Measurements from ENCODE around the gene GMDS.

The GMDS gene

GRCh38 chr6:1903780-1904465 lies 341.5 kb downstream of the GMDS start:
- Histone ChIP-seq H3K36me3 (ENCODE audit: control insufficient read depth in 1 of 2, insufficient read depth in 2 of 2, low read length in 2 of 2) (no peaks in the 10 kb centered on the region), H3K4me3 (ENCODE audit: low read depth, low read length) (no peak overlapping the region), H4K91ac (ENCODE audit: low read depth, low read length) (peak overlapping the region; percentile 45), H3K4me1 (ENCODE audit: control insufficient read depth in 1 of 2, insufficient read depth in 2 of 2, low read length in 2 of 2) (peaks cover 3 to 8% of the 10 kb centered on the region in 2 experiments), H4K8ac (ENCODE audit: low read depth, low read length) (peak overlapping the region; percentile 5), H2AK5ac (ENCODE audit: low read length) (no peak overlapping the region), H3K27me3 (ENCODE audit: insufficient read depth, low read length) (no peaks in the 10 kb centered on the region), H3K27ac (ENCODE audit: low read depth, low read length) (no peak overlapping the region), H3K79me1 (ENCODE audit: low read length) (peaks cover 3% of the 10 kb centered on the region), H3K4ac (ENCODE audit: low read depth, low read length) (no peak overlapping the region), H3K4me2 (ENCODE audit: low read length) (no peak overlapping the region), H3K79me2 (ENCODE audit: control insufficient read depth, insufficient read depth, low read length, poor library complexity) (no peaks in the 10 kb centered on the region), H3K18ac (ENCODE audit: low read length) (no peak overlapping the region), H2BK5ac (ENCODE audit: low read depth, low read length, poor library complexity) (no peak overlapping the region), H3K9me3 (ENCODE audit: insufficient read depth, low read depth, low read length) (no peaks in the 10 kb centered on the region), H2AFZ (ENCODE audit: insufficient read depth, low read length, poor library complexity) (no peak overlapping the region), H3K23ac (ENCODE audit: low read length) (no peak overlapping the region), H3K14ac (ENCODE audit: low read length) (no peak overlapping the region), H4K12ac (ENCODE audit: low read depth, low read length) (no peak overlapping the region), H2BK120ac (ENCODE audit: insufficient read depth, low read length, poor library complexity) (no peak overlapping the region), H3K9ac (ENCODE audit: low read length) (no peak overlapping the region), H2BK12ac (ENCODE audit: low read length) (no peak overlapping the region)
- DNase-seq: no peak
- no CpG with 5 or more reads among the region's 9 CpGs for WGBS (ENCODE audit: extremely low coverage, insufficient coverage, insufficient read length)

- Histone ChIP-seq H3K4me2 (ENCODE audit: low read length) (no peak overlapping the region), H3K9ac (ENCODE audit: low read length) (no peak overlapping the region)
- WGBS (ENCODE audit: extremely low coverage, insufficient coverage, insufficient read length): no CpG with 5 or more reads among the region's 1 CpG
These were observed 343.8 kb downstream of the GMDS start for GRCh38 chr6:1901556-1901955.

GRCh38 chr6:1896897-1897296 lies 348.5 kb downstream of the GMDS start:
- Histone ChIP-seq H3K4me3 (ENCODE audit: low read depth, low read length) (no peak overlapping the region), H3K23ac (ENCODE audit: low read length) (no peak overlapping the region), H3K79me1 (ENCODE audit: low read length) (peaks cover 1% of the 10 kb centered on the region), H3K9me3 (ENCODE audit: insufficient read depth, low read depth, low read length) (peaks cover 1% of the 10 kb centered on the region), H3K4ac (ENCODE audit: low read depth, low read length) (no peak overlapping the region), H2BK5ac (ENCODE audit: low read depth, low read length, poor library complexity) (no peak overlapping the region), H2AK5ac (ENCODE audit: low read length) (no peak overlapping the region), H4K12ac (ENCODE audit: low read depth, low read length) (no peak overlapping the region), H3K9ac (ENCODE audit: low read length) (no peak overlapping the region), H2BK120ac (ENCODE audit: insufficient read depth, low read length, poor library complexity) (no peak overlapping the region), H4K8ac (ENCODE audit: low read depth, low read length) (no peak overlapping the region), H2BK12ac (ENCODE audit: low read length) (no peak overlapping the region), H3K14ac (ENCODE audit: low read length) (no peak overlapping the region), H3K27ac (ENCODE audit: low read depth, low read length) (no peak overlapping the region), H3K27me3 (ENCODE audit: insufficient read depth, low read length) (no peaks in the 10 kb centered on the region), H2AFZ (ENCODE audit: insufficient read depth, low read length, poor library complexity) (no peak overlapping the region), H3K79me2 (ENCODE audit: control insufficient read depth, insufficient read depth, low read length, poor library complexity) (no peaks in the 10 kb centered on the region), H3K36me3 (ENCODE audit: control insufficient read depth in 1 of 2, insufficient read depth in 2 of 2, low read length in 2 of 2) (no peaks in the 10 kb centered on the region), H3K4me1 (ENCODE audit: control insufficient read depth in 1 of 2, insufficient read depth in 2 of 2, low read length in 2 of 2) (peaks cover 2 to 3% of the 10 kb centered on the region in 2 experiments), H3K18ac (ENCODE audit: low read length) (no peak overlapping the region), H3K4me2 (ENCODE audit: low read length) (no peak overlapping the region), H4K91ac (ENCODE audit: low read depth, low read length) (no peak overlapping the region)
- no peak for DNase-seq
- no CpG with 5 or more reads among the region's 5 CpGs for WGBS (ENCODE audit: extremely low coverage, insufficient coverage, insufficient read length)

More at GRCh38 chr6:1901556-1901955, 343.8 kb downstream of the GMDS start:
- Histone ChIP-seq H3K4me1 (ENCODE audit: control insufficient read depth in 1 of 2, insufficient read depth in 2 of 2, low read length in 2 of 2) (peaks cover 3 to 8% of the 10 kb centered on the region in 2 experiments), H3K14ac (ENCODE audit: low read length) (no peak overlapping the region), H3K36me3 (ENCODE audit: control insufficient read depth in 1 of 2, insufficient read depth in 2 of 2, low read length in 2 of 2) (no peaks in the 10 kb centered on the region), H2AFZ (ENCODE audit: insufficient read depth, low read length, poor library complexity) (no peak overlapping the region), H4K8ac (ENCODE audit: low read depth, low read length) (no peak overlapping the region), H3K9me3 (ENCODE audit: insufficient read depth, low read depth, low read length) (no peaks in the 10 kb centered on the region), H3K18ac (ENCODE audit: low read length) (no peak overlapping the region), H2BK12ac (ENCODE audit: low read length) (no peak overlapping the region), H4K12ac (ENCODE audit: low read depth, low read length) (no peak overlapping the region), H3K79me2 (ENCODE audit: control insufficient read depth, insufficient read depth, low read length, poor library complexity) (no peaks in the 10 kb centered on the region), H3K27ac (ENCODE audit: low read depth, low read length) (peak overlapping the region; percentile 28), H2AK5ac (ENCODE audit: low read length) (no peak overlapping the region), H3K4me3 (ENCODE audit: low read depth, low read length) (no peak overlapping the region), H4K91ac (ENCODE audit: low read depth, low read length) (no peak overlapping the region), H2BK120ac (ENCODE audit: insufficient read depth, low read length, poor library complexity) (no peak overlapping the region), H3K27me3 (ENCODE audit: insufficient read depth, low read length) (no peaks in the 10 kb centered on the region), H3K4ac (ENCODE audit: low read depth, low read length) (no peak overlapping the region), H3K23ac (ENCODE audit: low read length) (no peak overlapping the region), H3K79me1 (ENCODE audit: low read length) (peaks cover 3% of the 10 kb centered on the region), H2BK5ac (ENCODE audit: low read depth, low read length, poor library complexity) (no peak overlapping the region)
- DNase-seq: peak in 1 of 2 donors; percentile 14

GRCh38 chr6:1895721-1896120 lies 349.7 kb downstream of the GMDS start:
- Histone ChIP-seq H2BK5ac (ENCODE audit: low read depth, low read length, poor library complexity) (no peak overlapping the region), H3K4ac (ENCODE audit: low read depth, low read length) (no peak overlapping the region), H3K36me3 (ENCODE audit: control insufficient read depth in 1 of 2, insufficient read depth in 2 of 2, low read length in 2 of 2) (no peaks in the 10 kb centered on the region), H2BK120ac (ENCODE audit: insufficient read depth, low read length, poor library complexity) (no peak overlapping the region), H3K27ac (ENCODE audit: low read depth, low read length) (no peak overlapping the region), H3K79me1 (ENCODE audit: low read length) (no peaks in the 10 kb centered on the region), H3K18ac (ENCODE audit: low read length) (no peak overlapping the region), H3K9ac (ENCODE audit: low read length) (no peak overlapping the region), H3K79me2 (ENCODE audit: control insufficient read depth, insufficient read depth, low read length, poor library complexity) (no peaks in the 10 kb centered on the region), H4K91ac (ENCODE audit: low read depth, low read length) (no peak overlapping the region), H4K12ac (ENCODE audit: low read depth, low read length) (no peak overlapping the region), H3K4me3 (ENCODE audit: low read depth, low read length) (no peak overlapping the region), H3K27me3 (ENCODE audit: insufficient read depth, low read length) (no peaks in the 10 kb centered on the region), H3K4me1 (ENCODE audit: control insufficient read depth in 1 of 2, insufficient read depth in 2 of 2, low read length in 2 of 2) (peaks cover 2 to 3% of the 10 kb centered on the region in 2 experiments), H3K23ac (ENCODE audit: low read length) (no peak overlapping the region), H3K4me2 (ENCODE audit: low read length) (no peak overlapping the region), H2AFZ (ENCODE audit: insufficient read depth, low read length, poor library complexity) (no peak overlapping the region), H4K8ac (ENCODE audit: low read depth, low read length) (no peak overlapping the region), H3K9me3 (ENCODE audit: insufficient read depth, low read depth, low read length) (peaks cover 1% of the 10 kb centered on the region), H2BK12ac (ENCODE audit: low read length) (no peak overlapping the region), H3K14ac (ENCODE audit: low read length) (no peak overlapping the region), H2AK5ac (ENCODE audit: low read length) (no peak overlapping the region)
- no peak for DNase-seq
- no CpG with 5 or more reads among the region's 3 CpGs for WGBS (ENCODE audit: extremely low coverage, insufficient coverage, insufficient read length)
